HL-60 (cell line): ENCODE measurements around the gene KDF1.

Source experiments
- GABPA ChIP-seq: IDR thresholded peaks from 2 replicates; pipeline ENCODE4 v1.6.1; 2012; ENCODE audit warnings: low read depth
- TF ChIP-seq, protein P1 (sequence below): IDR thresholded peaks from 2 replicates; pipeline ENCODE4 v1.6.1; 2012; ENCODE audit warnings: low read depth; ENCODE audit not compliant: insufficient replicate concordance
- TF ChIP-seq, protein P2 (sequence below): IDR thresholded peaks from one replicate; pipeline ENCODE4 v1.5.1; 2011; ENCODE audit warnings: low read length, control low read depth, inconsistent platforms; ENCODE audit not compliant: insufficient read depth

DNA sequence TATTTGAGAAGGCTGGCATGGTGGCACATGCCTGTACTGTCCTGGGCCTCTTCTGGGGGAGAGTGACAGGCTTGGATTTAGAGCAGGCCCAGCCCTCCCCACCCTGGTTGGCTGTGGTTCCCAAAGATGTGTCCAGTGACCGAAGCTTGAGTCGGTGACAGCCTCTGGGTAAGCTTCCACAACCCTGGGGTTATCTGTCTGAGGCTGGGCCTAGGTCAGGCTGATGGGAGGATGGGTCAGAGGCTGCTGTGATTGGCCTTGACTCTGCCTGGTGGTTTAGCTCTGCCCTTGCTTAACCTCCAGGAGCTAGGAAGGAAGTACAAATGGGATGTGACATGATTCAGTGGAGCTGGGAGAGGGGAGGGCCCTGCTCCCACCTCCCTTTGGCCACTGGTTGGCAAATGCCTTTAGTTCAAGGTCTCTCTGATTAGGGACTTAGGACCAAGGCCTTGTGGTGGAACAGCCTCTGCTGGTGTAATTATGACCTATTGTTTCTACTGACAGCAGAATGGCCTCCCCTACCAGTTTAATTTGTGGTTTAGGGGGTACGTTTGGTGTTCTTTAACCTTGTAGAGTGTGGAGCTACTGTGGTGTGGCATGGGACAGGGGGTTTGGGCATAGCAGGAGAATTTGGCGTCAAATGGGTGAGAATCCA is 22.1 kb downstream of the KDF1 start:
- TF ChIP-seq GABPA: no peak
- TF ChIP-seq, protein P1, sequence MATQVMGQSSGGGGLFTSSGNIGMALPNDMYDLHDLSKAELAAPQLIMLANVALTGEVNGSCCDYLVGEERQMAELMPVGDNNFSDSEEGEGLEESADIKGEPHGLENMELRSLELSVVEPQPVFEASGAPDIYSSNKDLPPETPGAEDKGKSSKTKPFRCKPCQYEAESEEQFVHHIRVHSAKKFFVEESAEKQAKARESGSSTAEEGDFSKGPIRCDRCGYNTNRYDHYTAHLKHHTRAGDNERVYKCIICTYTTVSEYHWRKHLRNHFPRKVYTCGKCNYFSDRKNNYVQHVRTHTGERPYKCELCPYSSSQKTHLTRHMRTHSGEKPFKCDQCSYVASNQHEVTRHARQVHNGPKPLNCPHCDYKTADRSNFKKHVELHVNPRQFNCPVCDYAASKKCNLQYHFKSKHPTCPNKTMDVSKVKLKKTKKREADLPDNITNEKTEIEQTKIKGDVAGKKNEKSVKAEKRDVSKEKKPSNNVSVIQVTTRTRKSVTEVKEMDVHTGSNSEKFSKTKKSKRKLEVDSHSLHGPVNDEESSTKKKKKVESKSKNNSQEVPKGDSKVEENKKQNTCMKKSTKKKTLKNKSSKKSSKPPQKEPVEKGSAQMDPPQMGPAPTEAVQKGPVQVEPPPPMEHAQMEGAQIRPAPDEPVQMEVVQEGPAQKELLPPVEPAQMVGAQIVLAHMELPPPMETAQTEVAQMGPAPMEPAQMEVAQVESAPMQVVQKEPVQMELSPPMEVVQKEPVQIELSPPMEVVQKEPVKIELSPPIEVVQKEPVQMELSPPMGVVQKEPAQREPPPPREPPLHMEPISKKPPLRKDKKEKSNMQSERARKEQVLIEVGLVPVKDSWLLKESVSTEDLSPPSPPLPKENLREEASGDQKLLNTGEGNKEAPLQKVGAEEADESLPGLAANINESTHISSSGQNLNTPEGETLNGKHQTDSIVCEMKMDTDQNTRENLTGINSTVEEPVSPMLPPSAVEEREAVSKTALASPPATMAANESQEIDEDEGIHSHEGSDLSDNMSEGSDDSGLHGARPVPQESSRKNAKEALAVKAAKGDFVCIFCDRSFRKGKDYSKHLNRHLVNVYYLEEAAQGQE: no peak
- TF ChIP-seq, protein P2, sequence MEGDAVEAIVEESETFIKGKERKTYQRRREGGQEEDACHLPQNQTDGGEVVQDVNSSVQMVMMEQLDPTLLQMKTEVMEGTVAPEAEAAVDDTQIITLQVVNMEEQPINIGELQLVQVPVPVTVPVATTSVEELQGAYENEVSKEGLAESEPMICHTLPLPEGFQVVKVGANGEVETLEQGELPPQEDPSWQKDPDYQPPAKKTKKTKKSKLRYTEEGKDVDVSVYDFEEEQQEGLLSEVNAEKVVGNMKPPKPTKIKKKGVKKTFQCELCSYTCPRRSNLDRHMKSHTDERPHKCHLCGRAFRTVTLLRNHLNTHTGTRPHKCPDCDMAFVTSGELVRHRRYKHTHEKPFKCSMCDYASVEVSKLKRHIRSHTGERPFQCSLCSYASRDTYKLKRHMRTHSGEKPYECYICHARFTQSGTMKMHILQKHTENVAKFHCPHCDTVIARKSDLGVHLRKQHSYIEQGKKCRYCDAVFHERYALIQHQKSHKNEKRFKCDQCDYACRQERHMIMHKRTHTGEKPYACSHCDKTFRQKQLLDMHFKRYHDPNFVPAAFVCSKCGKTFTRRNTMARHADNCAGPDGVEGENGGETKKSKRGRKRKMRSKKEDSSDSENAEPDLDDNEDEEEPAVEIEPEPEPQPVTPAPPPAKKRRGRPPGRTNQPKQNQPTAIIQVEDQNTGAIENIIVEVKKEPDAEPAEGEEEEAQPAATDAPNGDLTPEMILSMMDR: no peak
